WTC11 (cell line): Measurements from ENCODE around the gene NOS1. TPM values are rescaled to one million over a fixed set of nuclear protein-coding genes. Genes with fewer than 3 reads are reported as not detected.

ENCODE experiments used
- ATAC-seq: fragments of 200-7000 bp; cut with Tn5 transposase; 2 replicates; pipeline ENCODE4 v1.10.0; 2021; ENCODE audit warnings: mild to moderate bottlenecking, moderate library complexity
- CTCF ChIA-PET: fragments of 300-600 bp; sonication (Branson Sonifier 250); formaldehyde crosslinking; loops from one replicate; lab custom pipeline; 2021; ENCODE audit warnings: antibody characterized with exemption; lab: Charles Lee
- POLR2A ChIA-PET: fragments of 350-600 bp; sonication (Branson Sonifier 250); formaldehyde crosslinking; loops from one replicate; lab custom pipeline; 2021; ENCODE audit warnings: antibody characterized with exemption; lab: Charles Lee
- DNase-seq: peaks from one replicate; pipeline ENCODE4 v3.0.0; 2021; ENCODE audit warnings: low spot score
- H3K27ac Mint-ChIP-seq: 2 replicates; pipeline ENCODE4 v1.8.0; 2021; ENCODE audit warnings: mixed read lengths
- H3K27me3 Mint-ChIP-seq: 2 replicates; pipeline ENCODE4 v1.8.0; 2021; ENCODE audit warnings: low read depth, mild to moderate bottlenecking, moderate library complexity, mixed read lengths
- H3K36me3 Mint-ChIP-seq: 2 replicates; pipeline ENCODE4 v1.8.0; 2021; ENCODE audit warnings: mixed read lengths
- H3K4me1 Mint-ChIP-seq: 2 replicates; pipeline ENCODE4 v1.8.0; 2022; ENCODE audit warnings: mixed read lengths
- H3K4me3 Mint-ChIP-seq: 2 replicates; pipeline ENCODE4 v1.8.0; 2021; ENCODE audit warnings: mild to moderate bottlenecking, moderate library complexity, mixed read lengths
- H3K9me3 Mint-ChIP-seq: 2 replicates; pipeline ENCODE4 v1.8.0; 2021; ENCODE audit warnings: mixed read lengths
- FOXJ3 ChIP-seq: sonication (generic); formaldehyde crosslinking; IDR thresholded peaks from 2 replicates; pipeline ENCODE4 v1.9.0; 2021; ENCODE audit warnings: missing genetic modification reagents, mild to moderate bottlenecking, borderline replicate concordance
- MYBL2 ChIP-seq: sonication (generic); formaldehyde crosslinking; IDR thresholded peaks from 2 replicates; pipeline ENCODE4 v1.8.1; 2023; ENCODE audit warnings: mild to moderate bottlenecking, moderate library complexity, missing genetic modification reagents
- PRDM15 ChIP-seq: sonication (generic); formaldehyde crosslinking; IDR thresholded peaks from 2 replicates; pipeline ENCODE4 v1.8.0; 2022; ENCODE audit warnings: missing genetic modification reagents
- ZMAT4 ChIP-seq: fragments of 250-450 bp; sonication (Bioruptor Pico); IDR thresholded peaks from 2 replicates; pipeline ENCODE4 v1.9.0; 2021; ENCODE audit warnings: mild to moderate bottlenecking
- ZNF263 ChIP-seq: sonication (generic); formaldehyde crosslinking; IDR thresholded peaks from 2 replicates; pipeline ENCODE4 v1.8.1; 2022; ENCODE audit warnings: low read depth, mild to moderate bottlenecking, moderate library complexity, missing genetic modification reagents
- ZNF416 ChIP-seq: fragments of 250-450 bp; sonication (Bioruptor Pico); IDR thresholded peaks from 2 replicates; pipeline ENCODE4 v1.9.0; 2021; ENCODE audit warnings: mild to moderate bottlenecking, inconsistent platforms
- ZNF423 ChIP-seq: fragments of 250-450 bp; sonication (Bioruptor Pico); IDR thresholded peaks from 2 replicates; pipeline ENCODE4 v2.1.2; 2022; ENCODE audit warnings: mild to moderate bottlenecking, moderate library complexity
- ZNF425 ChIP-seq: fragments of 250-450 bp; sonication (Bioruptor Pico); conservative IDR thresholded peaks from 2 replicates; pipeline ENCODE4 v1.9.0; 2021; ENCODE audit warnings: mild to moderate bottlenecking
- total RNA-seq: library from RNA; stranded (reverse); gene quantifications from 3 replicates; pipeline ENCODE4 v1.2.3, GENCODE V29; 2021
- TF ChIP-seq, protein P1 (sequence below): fragments of 200-600 bp; IDR thresholded peaks from 2 replicates; pipeline ENCODE4 v1.8.0; 2022; ENCODE audit warnings: antibody characterized with exemption
- TF ChIP-seq, protein P2 (sequence below): sonication (generic); formaldehyde crosslinking; IDR thresholded peaks from 2 replicates; pipeline ENCODE4 v1.8.0; 2023; ENCODE audit warnings: mild to moderate bottlenecking, missing genetic modification reagents

Gene NOS1
- total RNA-seq, 1 experiment from 2014 or later = 4.5 TPM

GRCh38 chr12:117409286-117409685, 47.9 kb upstream of the NOS1 start (continued):
- TF ChIP-seq, protein P1, sequence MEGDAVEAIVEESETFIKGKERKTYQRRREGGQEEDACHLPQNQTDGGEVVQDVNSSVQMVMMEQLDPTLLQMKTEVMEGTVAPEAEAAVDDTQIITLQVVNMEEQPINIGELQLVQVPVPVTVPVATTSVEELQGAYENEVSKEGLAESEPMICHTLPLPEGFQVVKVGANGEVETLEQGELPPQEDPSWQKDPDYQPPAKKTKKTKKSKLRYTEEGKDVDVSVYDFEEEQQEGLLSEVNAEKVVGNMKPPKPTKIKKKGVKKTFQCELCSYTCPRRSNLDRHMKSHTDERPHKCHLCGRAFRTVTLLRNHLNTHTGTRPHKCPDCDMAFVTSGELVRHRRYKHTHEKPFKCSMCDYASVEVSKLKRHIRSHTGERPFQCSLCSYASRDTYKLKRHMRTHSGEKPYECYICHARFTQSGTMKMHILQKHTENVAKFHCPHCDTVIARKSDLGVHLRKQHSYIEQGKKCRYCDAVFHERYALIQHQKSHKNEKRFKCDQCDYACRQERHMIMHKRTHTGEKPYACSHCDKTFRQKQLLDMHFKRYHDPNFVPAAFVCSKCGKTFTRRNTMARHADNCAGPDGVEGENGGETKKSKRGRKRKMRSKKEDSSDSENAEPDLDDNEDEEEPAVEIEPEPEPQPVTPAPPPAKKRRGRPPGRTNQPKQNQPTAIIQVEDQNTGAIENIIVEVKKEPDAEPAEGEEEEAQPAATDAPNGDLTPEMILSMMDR = no peak
- TF ChIP-seq ZNF263 (CRISPR knock-in tag) (no peak), FOXJ3 (CRISPR knock-in tag) (no peak), ZNF423 (no peak), ZNF416 (CRISPR knock-in tag) (no peak), MYBL2 (CRISPR knock-in tag) (no peak)
- TF ChIP-seq, protein P2, sequence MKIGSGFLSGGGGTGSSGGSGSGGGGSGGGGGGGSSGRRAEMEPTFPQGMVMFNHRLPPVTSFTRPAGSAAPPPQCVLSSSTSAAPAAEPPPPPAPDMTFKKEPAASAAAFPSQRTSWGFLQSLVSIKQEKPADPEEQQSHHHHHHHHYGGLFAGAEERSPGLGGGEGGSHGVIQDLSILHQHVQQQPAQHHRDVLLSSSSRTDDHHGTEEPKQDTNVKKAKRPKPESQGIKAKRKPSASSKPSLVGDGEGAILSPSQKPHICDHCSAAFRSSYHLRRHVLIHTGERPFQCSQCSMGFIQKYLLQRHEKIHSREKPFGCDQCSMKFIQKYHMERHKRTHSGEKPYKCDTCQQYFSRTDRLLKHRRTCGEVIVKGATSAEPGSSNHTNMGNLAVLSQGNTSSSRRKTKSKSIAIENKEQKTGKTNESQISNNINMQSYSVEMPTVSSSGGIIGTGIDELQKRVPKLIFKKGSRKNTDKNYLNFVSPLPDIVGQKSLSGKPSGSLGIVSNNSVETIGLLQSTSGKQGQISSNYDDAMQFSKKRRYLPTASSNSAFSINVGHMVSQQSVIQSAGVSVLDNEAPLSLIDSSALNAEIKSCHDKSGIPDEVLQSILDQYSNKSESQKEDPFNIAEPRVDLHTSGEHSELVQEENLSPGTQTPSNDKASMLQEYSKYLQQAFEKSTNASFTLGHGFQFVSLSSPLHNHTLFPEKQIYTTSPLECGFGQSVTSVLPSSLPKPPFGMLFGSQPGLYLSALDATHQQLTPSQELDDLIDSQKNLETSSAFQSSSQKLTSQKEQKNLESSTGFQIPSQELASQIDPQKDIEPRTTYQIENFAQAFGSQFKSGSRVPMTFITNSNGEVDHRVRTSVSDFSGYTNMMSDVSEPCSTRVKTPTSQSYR (CRISPR knock-in tag) = no peak

DNA sequence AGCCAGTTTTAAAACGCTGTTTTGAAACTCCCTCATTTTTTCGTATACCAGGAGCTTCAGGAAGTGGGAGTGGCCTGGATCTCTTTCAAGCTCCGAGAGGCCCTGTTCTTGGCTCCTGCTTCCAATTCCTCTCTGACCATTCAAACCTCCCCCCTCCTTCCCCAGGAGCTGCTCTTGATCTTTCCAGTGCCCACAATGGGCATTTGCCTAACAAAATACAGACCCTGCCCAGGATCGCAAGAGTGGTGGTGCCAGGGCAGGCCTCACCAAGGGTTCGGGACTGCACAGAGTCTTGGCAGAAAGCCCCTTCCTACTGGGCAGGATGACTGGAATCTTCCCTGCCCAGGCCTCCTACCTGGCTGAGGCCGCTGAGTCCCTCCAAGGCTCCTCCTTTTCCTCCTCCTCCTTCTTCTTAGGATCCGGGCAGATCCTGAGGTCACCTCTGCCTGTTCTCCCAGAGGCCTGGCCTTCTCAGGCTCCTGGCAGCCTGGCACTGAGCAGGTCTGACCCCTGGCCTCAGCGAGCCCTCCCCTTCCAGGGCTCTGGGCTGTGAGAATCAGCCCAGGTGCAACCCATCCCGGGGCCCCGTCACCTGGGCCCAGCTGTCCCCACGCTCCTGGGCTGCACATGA, 46.9 kb upstream of the NOS1 start:
- Mint-ChIP-seq H3K27ac (peak overlapping the region; percentile 60; the same call in 1 of the 2 replicates), H3K36me3 (no peaks in the 10 kb centered on the region), H3K27me3 (no peaks in the 10 kb centered on the region; the same call in 1 of the 2 replicates), H3K9me3 (peaks cover 8% of the 10 kb centered on the region), H3K4me1 (peaks cover 15% of the 10 kb centered on the region), H3K4me3 (no peak overlapping the region; the same call in 1 of the 2 replicates)
- ChIA-PET POLR2A (no interaction called here), CTCF (interaction anchor here (0.8 to 1.8 kb wide), 7 partner anchors 9 to 449 kb away, joined by 3 to 17 read pairs (median 3); no protein-coding TSS in a partner anchor)
- ATAC-seq (peak; percentile 83), DNase-seq (no peak)
- TF ChIP-seq MYBL2 (CRISPR knock-in tag) (no peak), ZNF425 (CRISPR knock-in tag) (no peak), ZNF263 (CRISPR knock-in tag) (peak; percentile 66; the same call in 1 of the 2 replicates)

DNA sequence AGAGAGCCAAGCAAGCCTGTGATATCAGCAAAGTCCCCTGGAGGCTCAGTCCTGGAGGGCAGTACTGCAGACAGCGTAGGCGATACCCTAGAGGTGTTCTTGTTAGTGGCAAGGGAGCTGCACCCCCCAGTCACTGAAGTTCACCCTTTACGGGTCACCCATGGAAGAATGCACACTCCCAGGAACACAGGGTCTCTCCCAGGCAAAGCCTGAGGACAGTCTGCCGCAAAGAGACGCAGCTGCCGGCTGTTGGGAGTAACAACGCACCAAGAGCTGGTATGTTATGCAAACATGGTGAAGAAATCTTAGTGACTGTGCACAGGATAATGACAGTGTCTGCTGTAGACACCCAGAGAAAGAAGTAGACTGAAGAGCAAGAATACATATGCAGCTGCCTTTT, 43.5 kb upstream of the NOS1 start:
- H3K27ac Mint-ChIP-seq = no peak overlapping the region
- H3K9me3 Mint-ChIP-seq = peaks cover 8% of the 10 kb centered on the region
- ChIA-PET CTCF (interaction anchor here (1.0 kb wide), 1 partner anchor 432 kb away, joined by 4 read pairs; no protein-coding TSS in a partner anchor), POLR2A (no interaction called here)
- no peak for DNase-seq
- no peaks in the 10 kb centered on the region; the same call in 1 of the 2 replicates for H3K27me3 Mint-ChIP-seq
- no peak for ATAC-seq
- peaks cover 15% of the 10 kb centered on the region for H3K4me1 Mint-ChIP-seq
- no peaks in the 10 kb centered on the region for H3K36me3 Mint-ChIP-seq
- no peak overlapping the region for H3K4me3 Mint-ChIP-seq
- TF ChIP-seq, protein P2 (CRISPR knock-in tag) = no peak
- TF ChIP-seq ZMAT4 (CRISPR knock-in tag) (no peak), PRDM15 (CRISPR knock-in tag) (no peak)
